Testis (tissue), 2 donors: ENCODE results near the gene ST7.

Source experiments
- CTCF ChIP-seq, 3 experiments: fragments of 450-650 bp in 2 of 3; fragments of 200-600 bp in 1 of 3; sonication (generic) in 1 of 3; IDR thresholded peaks; one replicate each; pipeline ENCODE4 v1.5.1; 2016 to 2019; ENCODE audit warnings: antibody characterized with exemption in 3 of 3, mild to moderate bottlenecking in 2 of 3, moderate library complexity in 1 of 3
- POLR2A ChIP-seq: fragments of 450-650 bp; IDR thresholded peaks from one replicate; pipeline ENCODE4 v1.6.1; 2017; ENCODE audit warnings: antibody characterized with exemption, mild to moderate bottlenecking, moderate library complexity

GRCh38 chr7:116955340-116955739, 2.0 kb downstream of the ST7 start:
- no peak for TF ChIP-seq CTCF (IDR thresholded peaks at IDR 0.05)
- TF ChIP-seq POLR2A = no peak
